ENCODE results near the gene UST. TPM values are rescaled to one million over a fixed set of nuclear protein-coding genes. Genes with fewer than 3 reads are reported as not detected.
"Not testable (repeated sequence)": the region's sequence is repeated elsewhere in the genome, so short reads cannot be mapped to it uniquely, and the experiment has no call there.

Gene UST
- total RNA-seq, 1 experiment from 2014 or later: 7.6 TPM

GRCh38 chr6:149025061-149025460 lies 278.2 kb downstream of the UST start:
- no peak for DNase-seq (ENCODE audit: low read depth in 1 of 2, low spot score in 2 of 2)
- no peak overlapping the region for H3K27ac ChIP-seq
- no peak overlapping the region for H3K4me3 ChIP-seq

GRCh38 chr6:149026530-149026942 lies 279.7 kb downstream of the UST start:
- no peaks in the 10 kb centered on the region for H3K27me3 ChIP-seq (replicated peaks)
- DNase-seq (ENCODE audit: low read depth in 1 of 2, low spot score in 2 of 2): peak; percentile 79 to 95
- no peaks in the 10 kb centered on the region for H3K36me3 ChIP-seq
- peak overlapping the region; percentile 25; the same call in 1 of the 2 replicates for H3K27ac ChIP-seq
- H3K9me3 ChIP-seq (replicated peaks): no peaks in the 10 kb centered on the region
- H3K4me3 ChIP-seq: no peak overlapping the region
- H3K4me1 ChIP-seq (replicated peaks): peaks cover 23% of the 10 kb centered on the region

More at GRCh38 chr6:149025061-149025460, 278.2 kb downstream of the UST start:
- no peaks in the 10 kb centered on the region for H3K36me3 ChIP-seq
- H3K4me1 ChIP-seq (replicated peaks): peaks cover 13% of the 10 kb centered on the region
- H3K9me3 ChIP-seq (replicated peaks): no peaks in the 10 kb centered on the region
- no peaks in the 10 kb centered on the region for H3K27me3 ChIP-seq (replicated peaks)

GRCh38 chr6:149027484-149027883 lies 280.7 kb downstream of the UST start:
- Histone ChIP-seq H3K4me1 (replicated peaks) (peaks cover 32% of the 10 kb centered on the region), H3K27me3 (replicated peaks) (no peaks in the 10 kb centered on the region), H3K9me3 (replicated peaks) (no peaks in the 10 kb centered on the region), H3K27ac (peak overlapping the region; percentile 58), H3K4me3 (no peak overlapping the region), H3K36me3 (no peaks in the 10 kb centered on the region)
- no peak for DNase-seq (ENCODE audit: low read depth in 1 of 2, low spot score in 2 of 2)

DNA sequence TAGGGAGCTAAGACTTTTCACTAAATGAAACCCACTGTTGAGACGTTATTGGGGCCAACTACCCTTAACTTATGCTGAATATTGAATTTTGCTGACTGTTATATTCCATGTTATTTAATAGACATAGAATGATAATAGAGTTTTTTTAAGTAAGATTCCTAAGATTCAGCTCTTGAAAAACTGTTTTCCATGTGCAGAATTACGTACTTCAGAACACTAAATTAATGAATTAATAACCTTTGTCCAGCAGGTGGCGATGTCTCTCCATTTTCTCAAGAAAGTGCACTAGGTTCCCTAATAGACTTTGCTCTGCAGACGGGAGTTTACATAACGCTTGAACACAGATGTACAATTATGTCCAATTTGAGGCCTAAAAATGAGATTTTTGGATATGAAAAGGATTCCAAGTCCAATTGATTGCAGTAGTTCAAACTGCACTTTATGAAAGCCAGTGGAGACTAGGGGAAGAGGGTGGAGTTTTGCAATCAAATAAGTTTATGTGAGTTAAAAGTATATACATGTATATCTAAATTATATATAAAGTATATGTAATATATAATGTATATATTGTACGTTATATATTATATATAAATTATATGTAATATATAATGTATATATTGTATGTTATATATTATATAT lies 282.1 kb downstream of the UST start:
- Histone ChIP-seq H3K4me3 (no peak overlapping the region), H3K9me3 (replicated peaks) (no peaks in the 10 kb centered on the region), H3K36me3 (no peaks in the 10 kb centered on the region), H3K27me3 (replicated peaks) (no peaks in the 10 kb centered on the region), H3K27ac (no peak overlapping the region), H3K4me1 (replicated peaks) (peaks cover 46% of the 10 kb centered on the region)
- peak; percentile 72 to 75 for DNase-seq (ENCODE audit: low read depth in 1 of 2, low spot score in 2 of 2)

DNA sequence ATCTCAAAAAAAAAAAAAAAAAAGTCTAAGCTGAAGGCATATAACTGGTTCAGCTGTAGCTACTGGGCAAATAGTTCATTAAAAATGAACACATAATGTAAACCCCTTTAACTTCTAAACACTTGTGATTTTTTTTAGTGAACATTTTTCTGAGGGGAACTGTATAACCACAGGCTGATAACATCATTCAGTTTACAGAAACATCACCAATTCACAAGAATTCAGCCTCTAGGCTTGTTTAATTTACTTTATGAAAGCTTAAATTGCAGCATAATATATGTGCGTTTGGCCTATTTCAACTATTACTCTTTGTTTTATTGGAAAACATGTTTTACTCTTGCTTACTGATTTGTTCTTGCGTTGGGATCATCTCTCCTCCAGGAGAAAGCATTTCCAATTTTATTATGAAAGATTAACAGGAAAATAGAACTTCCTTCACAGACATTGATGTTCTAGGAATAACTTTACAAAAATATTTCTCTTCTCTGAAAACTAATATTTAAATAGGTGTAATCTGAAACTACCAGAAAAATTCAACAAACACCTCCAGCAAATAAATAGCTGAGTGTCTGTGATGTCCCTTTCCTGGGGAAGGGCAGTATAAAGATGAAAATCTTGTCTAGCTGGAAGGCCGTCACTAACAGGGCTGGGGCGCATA lies 284.5 kb downstream of the UST start:
- no peaks in the 10 kb centered on the region for H3K27me3 ChIP-seq (replicated peaks)
- peak overlapping the region; percentile 94 for H3K27ac ChIP-seq
- DNase-seq (ENCODE audit: low read depth in 1 of 2, low spot score in 2 of 2): peak in 1 of 2 experiments; percentile 39
- H3K4me1 ChIP-seq (replicated peaks): peaks cover 44% of the 10 kb centered on the region
- H3K9me3 ChIP-seq (replicated peaks): no peaks in the 10 kb centered on the region
- H3K4me3 ChIP-seq: no peak overlapping the region
- no peaks in the 10 kb centered on the region for H3K36me3 ChIP-seq

DNA sequence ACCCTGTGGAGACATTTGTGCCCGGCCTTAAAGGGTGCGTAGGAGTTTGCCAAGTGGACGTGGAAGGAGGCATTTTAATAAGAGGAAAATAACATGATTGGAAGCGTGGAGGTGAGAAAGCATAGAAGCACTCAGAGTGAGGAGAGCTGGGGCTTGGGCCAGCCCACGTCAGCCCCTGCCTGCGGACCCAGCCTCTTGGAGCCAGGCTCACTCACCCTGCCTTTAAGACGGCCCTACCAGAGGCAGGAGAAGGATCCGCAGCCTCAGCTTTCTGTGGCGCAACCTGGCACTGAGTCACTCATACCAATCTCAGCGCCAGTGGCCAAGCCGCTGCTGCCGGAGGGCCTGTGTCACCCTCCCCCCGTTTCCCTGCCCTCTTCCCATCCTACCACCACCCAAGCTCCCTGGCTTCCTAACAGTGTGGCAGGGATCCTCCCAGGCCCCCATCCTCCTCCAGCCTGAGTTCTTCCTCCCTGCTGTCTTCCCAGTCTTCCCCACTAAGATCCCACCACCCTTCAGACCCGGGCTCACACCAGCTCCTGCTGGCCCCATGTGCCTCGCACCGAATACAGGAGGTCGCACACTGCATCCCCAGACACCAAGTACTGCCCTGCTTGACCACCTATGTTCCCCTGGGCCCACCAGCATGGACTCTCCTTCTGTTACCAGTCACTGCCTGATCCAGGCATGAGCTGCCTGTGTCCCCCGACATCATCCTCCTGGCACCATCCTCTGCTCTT lies 285.2 kb downstream of the UST start:
- H3K27me3 ChIP-seq (replicated peaks): no peaks in the 10 kb centered on the region
- no peak overlapping the region for H3K4me3 ChIP-seq
- peaks cover 47% of the 10 kb centered on the region for H3K4me1 ChIP-seq (replicated peaks)
- DNase-seq (ENCODE audit: low read depth in 1 of 2, low spot score in 2 of 2): peak; percentile 89 to 94
- peak overlapping the region; percentile 94 for H3K27ac ChIP-seq
- H3K36me3 ChIP-seq: no peaks in the 10 kb centered on the region
- H3K9me3 ChIP-seq (replicated peaks): no peaks in the 10 kb centered on the region

DNA sequence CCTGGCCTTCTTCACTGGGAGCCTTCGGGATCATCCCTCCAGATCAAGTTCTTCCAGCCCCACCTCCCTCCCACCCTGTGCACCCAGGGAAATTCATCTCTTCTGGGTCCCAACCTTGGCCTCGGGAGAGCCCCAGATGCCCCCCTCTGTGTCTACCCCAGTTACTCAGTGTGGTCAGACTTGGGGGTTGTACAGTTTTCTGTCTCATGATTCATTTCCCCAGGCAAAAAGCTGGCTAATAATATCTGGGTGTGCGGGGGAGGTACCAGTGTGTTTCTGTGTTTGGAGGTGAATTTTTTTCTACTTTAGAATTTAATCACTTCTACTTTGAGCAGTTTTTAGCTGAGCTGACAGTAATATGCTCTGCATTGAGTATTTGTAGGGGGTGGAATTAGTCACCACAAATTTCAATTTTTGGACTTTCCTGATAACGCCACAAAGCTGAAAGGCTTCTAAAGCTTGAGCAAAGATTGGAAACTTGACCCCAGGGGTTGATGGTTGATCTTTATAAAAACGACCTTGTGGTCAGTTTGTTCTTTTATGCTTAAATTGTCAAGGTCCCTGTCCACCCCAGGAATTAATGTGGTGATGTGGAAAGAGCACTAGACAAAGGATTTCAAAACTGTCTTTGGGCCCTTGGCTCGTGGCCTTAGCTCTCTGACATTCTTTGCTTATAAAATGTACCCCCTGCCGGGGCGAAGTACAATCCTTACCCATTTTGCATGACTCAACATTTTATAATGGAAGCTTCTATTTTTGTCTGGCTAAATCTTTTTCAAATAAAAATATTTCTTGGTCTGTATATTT lies 286.0 kb downstream of the UST start:
- Histone ChIP-seq H3K4me3 (no peak overlapping the region), H3K4me1 (replicated peaks) (peaks cover 48% of the 10 kb centered on the region), H3K9me3 (replicated peaks) (no peaks in the 10 kb centered on the region), H3K36me3 (no peaks in the 10 kb centered on the region), H3K27ac (peak overlapping the region; percentile 94), H3K27me3 (replicated peaks) (no peaks in the 10 kb centered on the region)
- peak; percentile 70 to 77 for DNase-seq (ENCODE audit: low read depth in 1 of 2, low spot score in 2 of 2)

DNA sequence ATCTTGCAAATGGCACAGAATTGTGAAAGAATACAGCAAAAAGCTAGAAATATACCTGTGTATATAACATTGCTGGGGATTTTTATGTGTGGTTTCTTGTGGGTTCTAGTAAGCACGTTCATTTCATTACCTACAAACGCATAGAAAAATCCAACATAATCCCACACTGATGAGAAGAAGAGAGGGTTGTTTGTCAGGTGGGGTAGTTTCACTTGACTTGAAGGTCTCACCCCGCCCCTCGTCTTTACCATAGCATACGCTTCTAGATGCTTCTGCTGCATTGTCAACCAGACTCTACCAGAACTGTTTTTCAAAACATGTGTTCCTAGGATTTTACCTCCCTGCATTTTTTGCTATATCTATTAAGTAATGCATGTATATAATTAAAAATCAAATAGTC lies 286.6 kb downstream of the UST start:
- no peak for DNase-seq (ENCODE audit: low read depth in 1 of 2, low spot score in 2 of 2)
- H3K36me3 ChIP-seq: no peaks in the 10 kb centered on the region
- peaks cover 48% of the 10 kb centered on the region for H3K4me1 ChIP-seq (replicated peaks)
- no peaks in the 10 kb centered on the region for H3K27me3 ChIP-seq (replicated peaks)
- H3K4me3 ChIP-seq: no peak overlapping the region
- H3K9me3 ChIP-seq (replicated peaks): no peaks in the 10 kb centered on the region
- H3K27ac ChIP-seq: peak overlapping the region; percentile 94

DNA sequence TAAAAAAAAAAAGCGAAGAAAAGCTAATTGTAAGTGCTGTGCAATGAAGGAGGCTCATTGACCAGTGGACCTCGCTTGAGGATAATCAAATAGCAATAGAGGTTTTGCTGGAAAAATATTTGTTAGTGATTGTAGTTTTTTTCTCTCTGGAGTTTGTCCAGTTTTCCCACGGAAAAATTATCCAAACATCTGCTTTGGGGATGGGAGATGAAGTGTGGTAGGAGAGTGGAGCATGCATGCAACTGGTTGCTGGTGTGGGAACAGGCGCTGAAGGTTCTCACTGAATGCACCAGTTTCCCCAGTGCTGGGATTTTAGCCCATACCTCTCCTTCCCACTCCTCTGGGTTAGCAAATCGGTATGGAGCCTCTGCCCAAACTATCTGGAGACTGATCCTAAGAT lies 288.9 kb downstream of the UST start:
- H3K27ac ChIP-seq: no peak overlapping the region
- no peak overlapping the region for H3K4me3 ChIP-seq
- no peak for DNase-seq (ENCODE audit: low read depth in 1 of 2, low spot score in 2 of 2)
- H3K4me1 ChIP-seq (replicated peaks): peaks cover 46% of the 10 kb centered on the region
- no peaks in the 10 kb centered on the region for H3K36me3 ChIP-seq
- H3K27me3 ChIP-seq (replicated peaks): no peaks in the 10 kb centered on the region
- no peaks in the 10 kb centered on the region for H3K9me3 ChIP-seq (replicated peaks)

- peaks cover 32% of the 10 kb centered on the region for H3K4me1 ChIP-seq (replicated peaks)
- no peak overlapping the region for H3K4me3 ChIP-seq
- H3K27me3 ChIP-seq (replicated peaks): no peaks in the 10 kb centered on the region
- no peaks in the 10 kb centered on the region for H3K36me3 ChIP-seq
- H3K9me3 ChIP-seq (replicated peaks): no peaks in the 10 kb centered on the region
- DNase-seq (ENCODE audit: low read depth in 1 of 2, low spot score in 2 of 2): no peak
- H3K27ac ChIP-seq: peak overlapping the region; percentile 14; the same call in 1 of the 2 replicates
These were observed 290.3 kb downstream of the UST start for GRCh38 chr6:149037051-149037671.

GRCh38 chr6:149039025-149039424 lies 292.2 kb downstream of the UST start:
- not testable (repeated sequence) for H3K27ac ChIP-seq; H3K27me3 ChIP-seq (replicated peaks); DNase-seq (ENCODE audit: low read depth in 1 of 2, low spot score in 2 of 2); H3K36me3 ChIP-seq; H3K4me3 ChIP-seq; H3K9me3 ChIP-seq (replicated peaks)
- peaks cover 13% of the 10 kb centered on the region for H3K4me1 ChIP-seq (replicated peaks)

- Histone ChIP-seq H3K27me3 (replicated peaks) (no peaks in the 10 kb centered on the region), H3K9me3 (replicated peaks) (no peaks in the 10 kb centered on the region), H3K27ac (no peak overlapping the region), H3K36me3 (no peaks in the 10 kb centered on the region), H3K4me3 (no peak overlapping the region), H3K4me1 (replicated peaks) (peaks cover 23% of the 10 kb centered on the region)
- DNase-seq (ENCODE audit: low read depth in 1 of 2, low spot score in 2 of 2): no peak
These were observed 295.1 kb downstream of the UST start for GRCh38 chr6:149041953-149042352.

DNA sequence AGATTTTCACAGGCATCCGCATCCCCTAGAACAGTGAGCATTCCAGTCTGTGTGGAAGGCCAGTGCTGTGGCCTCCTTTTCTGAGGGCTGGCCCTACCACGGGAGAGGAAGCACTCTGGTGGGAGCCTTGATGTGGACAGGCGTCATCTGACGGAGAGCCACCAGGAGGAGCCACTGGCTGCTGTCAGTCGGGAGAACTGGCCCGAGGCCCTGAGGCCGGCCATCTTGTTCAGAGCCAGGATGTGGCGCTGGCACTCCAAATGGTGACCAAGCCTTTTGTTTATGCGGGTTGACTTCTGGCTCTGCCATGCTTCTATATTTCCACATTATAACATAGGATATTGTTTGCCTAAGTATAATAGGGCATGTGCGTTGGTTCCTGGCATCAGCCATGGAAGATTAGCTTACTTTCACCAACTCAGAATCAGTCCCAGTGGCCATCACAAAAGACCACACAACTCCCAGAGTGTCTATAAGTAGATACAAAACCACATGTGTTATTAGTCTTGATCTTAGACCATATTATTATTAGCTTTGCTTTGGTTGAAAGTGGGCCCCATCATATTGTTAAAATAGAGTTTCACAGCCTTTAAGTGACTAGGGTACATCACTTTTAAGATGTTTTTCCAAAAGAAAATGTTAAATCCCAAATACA lies 296.8 kb downstream of the UST start:
- no peak overlapping the region for H3K27ac ChIP-seq
- no peak for DNase-seq (ENCODE audit: low read depth in 1 of 2, low spot score in 2 of 2)

More for the DNA sequence above, 296.8 kb downstream of the UST start:
- peaks cover 23% of the 10 kb centered on the region for H3K4me1 ChIP-seq (replicated peaks)
- no peaks in the 10 kb centered on the region for H3K36me3 ChIP-seq
- no peaks in the 10 kb centered on the region for H3K27me3 ChIP-seq (replicated peaks)
- no peak overlapping the region for H3K4me3 ChIP-seq
- no peaks in the 10 kb centered on the region for H3K9me3 ChIP-seq (replicated peaks)

Data from SJSA1 (cell line).